IMR-90 (cell line): Measurements from ENCODE around the gene C11orf42.

Source experiments
- CTCF ChIP-seq: conservative IDR thresholded peaks from 2 replicates; pipeline ENCODE4 v1.5.1; 2012; ENCODE audit warnings: mild to moderate bottlenecking, low read depth, low read length, improper control_type of control experiment
- POLR2A ChIP-seq: IDR thresholded peaks from 2 replicates; pipeline ENCODE4 v1.6.1; 2012; ENCODE audit warnings: mild to moderate bottlenecking, low read depth, low read length
- USF2 ChIP-seq: fragments of 150-350 bp; IDR thresholded peaks from 2 replicates; pipeline ENCODE4 v1.6.1; 2017; ENCODE audit warnings: mild to moderate bottlenecking, antibody characterized with exemption, low read length, low read depth

- TF ChIP-seq POLR2A = no peak
- TF ChIP-seq CTCF = no peak
- no peak for TF ChIP-seq USF2
These were observed 27.5 kb downstream of the C11orf42 start for GRCh38 chr11:6232899-6233298.
